IMR-90 (cell line): Measurements from ENCODE around the gene UBE3C. TPM values are rescaled to one million over a fixed set of nuclear protein-coding genes. Genes with fewer than 3 reads are reported as not detected.
A peak's percentile ranks its signal among the peaks of the same experiment; 100 is the strongest.

Source experiments
- ATAC-seq: fragments of 200-7000 bp; cut with Tn5 transposase; 2 replicates; pipeline ENCODE4 v1.9.1; 2020; ENCODE audit warnings: low read depth, mild to moderate bottlenecking, moderate library complexity
- BruUV-seq: library from RNA; stranded (reverse); fragments of 400-500 nt; replicated peaks from 2 replicates; lab custom pipeline; 2021; lab: Mats Ljungman, UMichigan
- CTCF ChIA-PET: fragments of 300-600 bp; formaldehyde crosslinking; extraction: SDS; loops from one replicate; lab custom pipeline; 2021; ENCODE audit warnings: antibody characterized with exemption; lab: Yijun Ruan, JAX
- POLR2A ChIA-PET: fragments of 300-600 bp; sonication (Branson Sonifier 250); formaldehyde crosslinking; loops from one replicate; lab custom pipeline; 2022; ENCODE audit warnings: antibody characterized with exemption; ENCODE audit not compliant: unreplicated experiment; lab: Charles Lee
- DNase-seq: peaks from one replicate; pipeline ENCODE4 v3.0.0; 2013
- H2AFZ ChIP-seq: replicated peaks from 2 replicates; pipeline ENCODE3; 2013; ENCODE audit warnings: low read length, mild to moderate bottlenecking; ENCODE audit not compliant: poor library complexity
- H2AK5ac ChIP-seq: 2 replicates; pipeline ENCODE4 v1.6.1; 2013; ENCODE audit warnings: low read depth, low read length, inconsistent platforms
- H2AK9ac ChIP-seq: replicated peaks from 2 replicates; pipeline ENCODE3; 2013; ENCODE audit warnings: mild to moderate bottlenecking, low read depth, low read length, moderate library complexity; ENCODE audit not compliant: poor library complexity
- H2BK120ac ChIP-seq: 2 replicates; pipeline ENCODE4 v1.6.1; 2013; ENCODE audit warnings: low read depth, low read length, inconsistent platforms
- H2BK15ac ChIP-seq: 3 replicates; pipeline ENCODE4 v1.6.1; 2013; ENCODE audit warnings: low read depth, low read length, inconsistent platforms
- H2BK20ac ChIP-seq: 2 replicates; pipeline ENCODE4 v1.6.1; 2013; ENCODE audit warnings: low read depth, mild to moderate bottlenecking, inconsistent platforms, low read length, moderate library complexity
- H2BK5ac ChIP-seq: 2 replicates; pipeline ENCODE4 v1.6.1; 2013; ENCODE audit warnings: mild to moderate bottlenecking, low read depth, low read length, inconsistent platforms; ENCODE audit not compliant: poor library complexity, severe bottlenecking
- H3K14ac ChIP-seq: replicated peaks from 2 replicates; pipeline ENCODE4 v1.6.1; 2013; ENCODE audit warnings: low read depth, low read length, inconsistent platforms
- H3K18ac ChIP-seq: 2 replicates; pipeline ENCODE4 v1.6.1; 2013; ENCODE audit warnings: low read depth, low read length, control low read depth
- H3K23ac ChIP-seq: 2 replicates; pipeline ENCODE4 v1.6.1; 2013; ENCODE audit warnings: low read depth, low read length, inconsistent platforms
- H3K27ac ChIP-seq: 2 replicates; pipeline ENCODE4 v1.5.1; 2013; ENCODE audit warnings: mild to moderate bottlenecking, control low read depth, low read length; ENCODE audit not compliant: insufficient read depth
- H3K27me3 ChIP-seq: 2 replicates; pipeline ENCODE4 v1.6.1; 2013; ENCODE audit warnings: low read length; ENCODE audit not compliant: control insufficient read depth, insufficient read depth
- H3K36me3 ChIP-seq: 2 replicates; pipeline ENCODE4 v1.6.1; 2013; ENCODE audit warnings: low read length, mixed read lengths; ENCODE audit not compliant: control insufficient read depth, insufficient read depth
- H3K4ac ChIP-seq: 2 replicates; pipeline ENCODE4 v1.6.1; 2013; ENCODE audit warnings: low read depth, low read length, inconsistent platforms
- H3K4me1 ChIP-seq: 2 replicates; pipeline ENCODE4 v1.6.1; 2013; ENCODE audit warnings: low read length, mixed read lengths; ENCODE audit not compliant: control insufficient read depth, insufficient read depth
- H3K4me2 ChIP-seq: 2 replicates; pipeline ENCODE4 v1.6.1; 2013; ENCODE audit warnings: low read depth, mild to moderate bottlenecking, control low read depth, low read length, moderate library complexity
- H3K4me3 ChIP-seq: 2 replicates; pipeline ENCODE4 v1.5.1; 2013; ENCODE audit warnings: low read depth, mild to moderate bottlenecking, control low read depth, low read length, moderate library complexity; ENCODE audit not compliant: insufficient read depth
- H3K56ac ChIP-seq: 2 replicates; pipeline ENCODE4 v1.6.1; 2013; ENCODE audit warnings: low read length, inconsistent platforms; ENCODE audit not compliant: insufficient read depth; ENCODE audit errors: extremely low read depth
- H3K79me1 ChIP-seq, 2 experiments: 2 replicates each; pipeline ENCODE4 v1.6.1; 2013; ENCODE audit warnings: low read length in 2 of 2, inconsistent platforms in 1 of 2, low read depth in 1 of 2
- H3K9ac ChIP-seq: 2 replicates; pipeline ENCODE4 v1.6.1; 2013; ENCODE audit warnings: low read depth, low read length, control low read depth
- H3K9me1 ChIP-seq: 2 replicates; pipeline ENCODE4 v1.6.1; 2013; ENCODE audit warnings: low read length, inconsistent platforms; ENCODE audit not compliant: insufficient read depth
- H3K9me3 ChIP-seq: 2 replicates; pipeline ENCODE4 v1.6.1; 2013; ENCODE audit warnings: low read length; ENCODE audit not compliant: control insufficient read depth, insufficient read depth
- H4K20me1 ChIP-seq: 2 replicates; pipeline ENCODE4 v1.6.1; 2013; ENCODE audit warnings: low read length, inconsistent platforms; ENCODE audit not compliant: insufficient read depth
- H4K5ac ChIP-seq: 2 replicates; pipeline ENCODE4 v1.6.1; 2013; ENCODE audit warnings: mild to moderate bottlenecking, low read depth, low read length, control low read depth
- H4K8ac ChIP-seq, 2 experiments: 2 replicates each; pipeline ENCODE4 v1.6.1; 2013; ENCODE audit warnings: low read depth in 2 of 2, low read length in 2 of 2, control low read depth in 1 of 2, inconsistent platforms in 1 of 2
- H4K91ac ChIP-seq: 2 replicates; pipeline ENCODE4 v1.6.1; 2013; ENCODE audit warnings: low read depth, low read length, inconsistent platforms; ENCODE audit not compliant: insufficient read depth
- BHLHE40 ChIP-seq: fragments of 150-350 bp; IDR thresholded peaks from 2 replicates; pipeline ENCODE4 v1.6.1; 2016; ENCODE audit warnings: mild to moderate bottlenecking, low read depth, low read length
- CEBPB ChIP-seq: IDR thresholded peaks from 2 replicates; pipeline ENCODE4 v1.6.1; 2012; ENCODE audit warnings: low read depth, low read length, improper control_type of control experiment
- CHD1 ChIP-seq: IDR thresholded peaks from 2 replicates; pipeline ENCODE4 v1.6.1; 2012; ENCODE audit warnings: low read depth, low read length, improper control_type of control experiment
- CTCF ChIP-seq: conservative IDR thresholded peaks from 2 replicates; pipeline ENCODE4 v1.5.1; 2012; ENCODE audit warnings: mild to moderate bottlenecking, low read depth, low read length, improper control_type of control experiment
- ELK1 ChIP-seq: fragments of 150-350 bp; IDR thresholded peaks from 2 replicates; pipeline ENCODE4 v1.6.1; 2016; ENCODE audit warnings: low read depth, mild to moderate bottlenecking, low read length, moderate library complexity, borderline replicate concordance
- FOS ChIP-seq: fragments of 150-350 bp; IDR thresholded peaks from 2 replicates; pipeline ENCODE4 v1.6.1; 2016; ENCODE audit warnings: low read depth, low read length
- MAFK ChIP-seq: IDR thresholded peaks from 2 replicates; pipeline ENCODE4 v1.6.1; 2012; ENCODE audit warnings: low read depth, low read length, improper control_type of control experiment
- MAZ ChIP-seq: IDR thresholded peaks from 2 replicates; pipeline ENCODE4 v1.6.1; 2012; ENCODE audit warnings: low read depth, mild to moderate bottlenecking, low read length, improper control_type of control experiment, moderate library complexity, borderline replicate concordance
- MXI1 ChIP-seq: IDR thresholded peaks from 2 replicates; pipeline ENCODE4 v1.6.1; 2012; ENCODE audit warnings: low read depth, mild to moderate bottlenecking, low read length, moderate library complexity, borderline replicate concordance
- NFE2L2 ChIP-seq: fragments of 150-350 bp; IDR thresholded peaks from 2 replicates; pipeline ENCODE4 v1.6.1; 2016; ENCODE audit warnings: low read depth, mild to moderate bottlenecking, low read length
- POLR2A ChIP-seq: IDR thresholded peaks from 2 replicates; pipeline ENCODE4 v1.6.1; 2012; ENCODE audit warnings: mild to moderate bottlenecking, low read depth, low read length
- RAD21 ChIP-seq: IDR thresholded peaks from 2 replicates; pipeline ENCODE4 v1.6.1; 2012; ENCODE audit warnings: low read length, improper control_type of control experiment
- RCOR1 ChIP-seq: IDR thresholded peaks from 2 replicates; pipeline ENCODE4 v1.6.1; 2012; ENCODE audit warnings: mild to moderate bottlenecking, low read length, improper control_type of control experiment; ENCODE audit not compliant: insufficient replicate concordance
- RFX5 ChIP-seq: IDR thresholded peaks from 2 replicates; pipeline ENCODE4 v1.8.0; 2012; ENCODE audit warnings: low read depth, mild to moderate bottlenecking, low read length, moderate library complexity
- SMC3 ChIP-seq: fragments of 150-350 bp; IDR thresholded peaks from 2 replicates; pipeline ENCODE4 v1.6.1; 2016; ENCODE audit warnings: low read depth, mild to moderate bottlenecking, antibody characterized with exemption, low read length, moderate library complexity
- USF2 ChIP-seq: fragments of 150-350 bp; IDR thresholded peaks from 2 replicates; pipeline ENCODE4 v1.6.1; 2017; ENCODE audit warnings: mild to moderate bottlenecking, antibody characterized with exemption, low read length, low read depth
- WGBS, 2 experiments: methylation state at CpG; one replicate each; pipeline versions ENCODE4 v1.1.5 to v1.1.7; 2013; ENCODE audit warnings: missing lambda C conversion rate in 2 of 2; ENCODE audit not compliant: insufficient read length in 1 of 2; ENCODE audit errors: extremely low coverage in 2 of 2; 5-methylcytosine and 5-hydroxymethylcytosine counted together
- dilution Hi-C: fragments of 300-500 bp; cut with HindIII; formaldehyde crosslinking; loops from one replicate; pipeline ENCODE4 v1.14.3; 2018; ENCODE audit warnings: low sequenced_read_pairs; ENCODE audit not compliant: unreplicated experiment
- in situ Hi-C: fragments of 300-500 bp; cut with MboI; formaldehyde crosslinking; loops from 3 replicates; pipeline ENCODE4 v1.14.3; 2019; ENCODE audit warnings: low sequenced_read_pairs, inconsistent platforms, mixed read lengths
- intact Hi-C: fragments of 100-400 bp; cut with micrococcal nuclease; formaldehyde crosslinking; loops from 2 replicates; pipeline ENCODE4 v1.10.0; 2022
- polyA plus RNA-seq, 3 experiments: library from polyadenylated mRNA; depleted of rRNA; stranded (reverse); fragments of >200 nt; gene quantifications; 2 replicates each; pipeline ENCODE4 v1.2.3, GENCODE V29; 2012; ENCODE audit warnings: low replicate concordance in 1 of 3
- total RNA-seq: library from RNA; depleted of rRNA; stranded (reverse); fragments of >200 nt; gene quantifications from 2 replicates; pipeline ENCODE4 v1.2.3, GENCODE V29; 2012

UBE3C gene
- total and polyA plus RNA-seq, 2 of the 4 experiments (the other 2 are of a cell fraction), result 43.0 to 60.6 TPM

- ChIA-PET CTCF (interaction anchor here (0.7 to 1.5 kb wide), 2 partner anchors 15 to 62 kb away, joined by 3 to 4 read pairs; no protein-coding TSS in a partner anchor), POLR2A (no interaction called here)
- Histone ChIP-seq H3K56ac (no peak overlapping the region), H2AK5ac (no peak overlapping the region), H4K91ac (no peak overlapping the region), H2BK120ac (no peak overlapping the region), H3K9ac (no peak overlapping the region), H4K8ac (no peak overlapping the region), H3K4me3 (no peak overlapping the region), H2AK9ac (no peak overlapping the region), H3K79me1 (peaks cover 14 to 35% of the 10 kb centered on the region in 2 experiments; a peak in 3 of 4 replicates), H3K4ac (no peak overlapping the region), H2BK15ac (no peak overlapping the region), H3K9me1 (no peaks in the 10 kb centered on the region; the same call in 1 of the 2 replicates), H3K4me2 (no peak overlapping the region), H3K9me3 (no peaks in the 10 kb centered on the region), H3K27me3 (no peaks in the 10 kb centered on the region), H3K27ac (no peak overlapping the region), H4K5ac (no peak overlapping the region), H3K4me1 (no peaks in the 10 kb centered on the region), H3K36me3 (peaks cover 16% of the 10 kb centered on the region), H4K20me1 (peaks cover 7% of the 10 kb centered on the region; the same call in 1 of the 2 replicates), H3K23ac (no peak overlapping the region), H3K18ac (no peak overlapping the region), H2AFZ (no peak overlapping the region), H2BK5ac (no peak overlapping the region), H2BK20ac (no peak overlapping the region), H3K14ac (no peak overlapping the region)
- TF ChIP-seq SMC3 (no peak), USF2 (no peak; the same call in 1 of the 2 replicates), BHLHE40 (0 out of 2 replicates have a peak, but pooled peaks have one; percentile 8), NFE2L2 (no peak; the same call in 1 of the 2 replicates), MAZ (no peak), POLR2A (no peak), FOS (peak; percentile 31; the same call in 1 of the 2 replicates), MXI1 (peak; percentile 54; the same call in 1 of the 2 replicates), CHD1 (no peak), CTCF (no peak), CEBPB (no peak), RFX5 (no peak), RAD21 (0 out of 2 replicates have a peak, but pooled peaks have one; percentile 2), RCOR1 (peak; percentile 74), ELK1 (no peak), MAFK (no peak)
- no CpG with 5 or more reads among the region's 5 CpGs for WGBS, 2 experiments
- DNase-seq (peak; percentile 96), ATAC-seq (peak; percentile 96)
- no TSS peak for BruUV-seq
- in situ Hi-C loops, result no loop called here
- dilution Hi-C loops, result no loop called here
- intact Hi-C loops, result no loop called here
Measured at GRCh38 chr7:157211690-157212089, 73.0 kb downstream of the UBE3C start.
